Fibroblast of pulmonary artery (primary cell): ENCODE results near the gene HBG2.

Source experiments
- DNase-seq: peaks from one replicate; pipeline ENCODE4 v3.0.0-alpha.2; 2010; ENCODE audit warnings: low read depth
- H3K4me3 ChIP-seq: replicated peaks from 2 replicates; pipeline ENCODE4 v1.5.1; 2011; ENCODE audit warnings: low read depth, mild to moderate bottlenecking, control low read depth, low read length, moderate library complexity
- CTCF ChIP-seq: IDR thresholded peaks from 2 replicates; pipeline ENCODE4 v1.5.1; 2011; ENCODE audit warnings: mild to moderate bottlenecking, control low read depth, low read length, inconsistent platforms; ENCODE audit errors: missing control alignments

Gene HBG2

GRCh38 chr11:5274395-5274794 is 19.8 kb upstream of the HBG2 start:
- TF ChIP-seq CTCF, result no peak
- H3K4me3 ChIP-seq, result no peak overlapping the region
- DNase-seq, result peak; percentile 3

- DNase-seq, result no peak
- TF ChIP-seq CTCF, result no peak
- no peak overlapping the region for H3K4me3 ChIP-seq
These were observed 17.9 kb upstream of the HBG2 start for GRCh38 chr11:5272395-5273017.

GRCh38 chr11:5269715-5270147 is 15.2 kb upstream of the HBG2 start, which contains the start of gene HBE1:
HBE1 (minus strand) TSS chr11:5269945; CDS start chr11:5269890, 55 bp downstream.
- no peak for TF ChIP-seq CTCF
- H3K4me3 ChIP-seq, result no peak within 1 kb of the TSS
- DNase-seq, result no peak

GRCh38 chr11:5267033-5267563 is 12.5 kb upstream of the HBG2 start:
- no peak overlapping the region for H3K4me3 ChIP-seq
- no peak for DNase-seq
- no peak for TF ChIP-seq CTCF

- no peak for TF ChIP-seq CTCF
- no peak for DNase-seq
- no peak overlapping the region for H3K4me3 ChIP-seq
These were observed 12.0 kb upstream of the HBG2 start for GRCh38 chr11:5266609-5267008.

- no peak overlapping the region for H3K4me3 ChIP-seq
- TF ChIP-seq CTCF, result no peak
These were observed 11.3 kb upstream of the HBG2 start for GRCh38 chr11:5265832-5266231.

GRCh38 chr11:5258543-5259262 is 4.1 kb upstream of the HBG2 start:
- no peak for DNase-seq
- no peak overlapping the region for H3K4me3 ChIP-seq
- no peak for TF ChIP-seq CTCF

More at GRCh38 chr11:5265832-5266231, 11.3 kb upstream of the HBG2 start:
- no peak for DNase-seq
